Measurements from ENCODE around the gene SPAG6.
"Not testable (repeated sequence)": the region's sequence is repeated elsewhere in the genome, so short reads cannot be mapped to it uniquely, and the experiment has no call there.

Gene SPAG6

DNA sequence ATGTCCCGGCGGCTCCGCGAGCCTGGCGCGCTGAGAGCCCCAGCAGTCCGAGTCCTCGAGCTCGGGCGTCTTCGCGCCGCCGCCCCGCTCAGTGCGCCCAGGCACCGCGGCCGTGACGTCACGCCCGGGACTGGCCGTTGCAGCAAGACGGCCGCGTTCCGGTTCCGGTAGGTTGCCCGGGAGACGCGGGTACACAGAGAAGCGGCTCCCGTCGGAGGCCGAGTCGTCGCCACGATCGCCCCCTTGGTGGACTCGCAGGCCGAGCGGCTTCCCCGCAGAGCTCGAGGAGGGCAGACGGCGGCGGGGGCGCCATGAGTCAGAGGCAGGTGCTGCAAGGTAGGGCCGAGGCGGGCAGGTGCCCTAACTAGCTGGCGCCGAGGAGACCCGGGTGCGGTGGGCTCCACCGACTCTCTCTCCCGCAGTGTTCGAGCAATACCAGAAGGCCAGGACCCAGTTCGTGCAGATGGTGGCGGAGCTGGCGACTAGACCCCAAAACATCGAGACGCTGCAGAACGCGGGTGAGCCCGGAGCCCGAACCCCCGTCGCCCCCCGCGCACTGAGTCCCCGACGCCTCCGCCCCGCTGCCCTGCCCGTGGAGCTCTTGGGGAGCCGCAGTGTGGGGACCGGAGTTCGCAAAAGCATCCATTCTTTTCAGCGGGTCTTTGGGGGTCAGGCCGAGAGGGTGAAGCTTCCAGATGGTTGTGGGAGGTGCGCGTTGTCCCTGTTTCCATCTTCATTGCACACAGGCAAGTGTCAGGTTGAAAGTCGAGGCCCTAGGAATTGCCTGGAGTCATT, at the start of gene SPAG6:
Gene SPAG6, plus strand, starts transcription at position 196 of the 795 bp plus-strand sequence. Its CDS starts 116 bp downstream, at position 312.
- peak; percentile 58 for DNase-seq

DNA sequence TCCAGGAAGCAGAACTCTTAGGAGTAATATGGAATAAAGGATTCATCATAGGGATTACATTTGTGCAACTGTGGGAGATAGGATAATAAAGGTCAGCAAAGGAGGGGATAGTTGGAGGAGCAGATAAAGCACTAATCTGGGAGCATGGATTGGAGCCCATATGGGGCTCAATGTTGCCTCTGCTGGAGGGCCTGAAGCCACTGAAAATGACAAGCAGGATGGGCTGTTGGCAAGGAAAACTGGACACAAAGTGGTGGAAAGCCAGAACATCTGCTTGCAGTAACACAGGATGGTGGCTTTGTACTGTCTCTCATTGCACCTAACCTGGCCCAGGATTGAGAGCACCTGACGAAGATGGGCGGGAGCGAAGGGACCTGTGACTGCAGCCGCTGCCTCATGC, 44.1 kb upstream of the SPAG6 start:
- DNase-seq, result no peak

- DNase-seq, result no peak
Observed at GRCh38 chr10:22303461-22303860, 41.8 kb upstream of the SPAG6 start.

DNA sequence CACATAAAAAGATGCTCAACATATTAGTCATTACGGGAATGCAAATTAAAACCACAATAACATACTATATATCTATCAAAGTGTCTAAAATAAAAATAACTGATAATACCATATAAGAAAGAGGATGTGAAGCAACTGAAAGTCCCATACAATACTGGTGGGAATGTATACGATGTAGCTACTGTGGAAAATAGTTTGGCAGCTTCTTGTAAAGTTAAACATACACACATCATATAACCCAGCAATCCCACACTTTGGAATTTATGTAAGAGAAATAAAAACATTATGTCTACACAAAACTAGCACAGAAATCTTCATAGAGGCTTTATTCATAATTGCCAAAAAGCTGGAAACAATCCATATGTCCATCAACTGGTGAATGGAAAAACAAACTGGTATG, 39.6 kb upstream of the SPAG6 start:
- no peak for DNase-seq

DNA sequence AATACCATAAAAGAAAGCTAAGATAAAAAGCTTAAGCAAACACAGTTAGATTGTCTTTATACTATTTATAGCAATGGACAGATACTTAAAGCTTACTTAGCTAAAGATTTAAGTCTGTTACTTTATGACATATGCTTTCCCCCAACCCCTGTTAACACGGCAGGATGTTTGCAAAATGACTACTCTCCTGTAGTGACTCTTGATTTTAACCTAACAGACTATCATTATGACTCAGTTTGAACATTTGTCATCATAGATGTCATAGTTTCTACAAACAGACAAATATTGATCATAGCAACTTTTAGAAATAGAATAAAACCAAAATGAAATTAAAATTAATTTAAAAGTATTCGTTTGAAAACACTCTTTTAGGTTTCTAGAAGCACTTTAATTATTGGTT, 36.9 kb upstream of the SPAG6 start:
- DNase-seq, result no peak

DNA sequence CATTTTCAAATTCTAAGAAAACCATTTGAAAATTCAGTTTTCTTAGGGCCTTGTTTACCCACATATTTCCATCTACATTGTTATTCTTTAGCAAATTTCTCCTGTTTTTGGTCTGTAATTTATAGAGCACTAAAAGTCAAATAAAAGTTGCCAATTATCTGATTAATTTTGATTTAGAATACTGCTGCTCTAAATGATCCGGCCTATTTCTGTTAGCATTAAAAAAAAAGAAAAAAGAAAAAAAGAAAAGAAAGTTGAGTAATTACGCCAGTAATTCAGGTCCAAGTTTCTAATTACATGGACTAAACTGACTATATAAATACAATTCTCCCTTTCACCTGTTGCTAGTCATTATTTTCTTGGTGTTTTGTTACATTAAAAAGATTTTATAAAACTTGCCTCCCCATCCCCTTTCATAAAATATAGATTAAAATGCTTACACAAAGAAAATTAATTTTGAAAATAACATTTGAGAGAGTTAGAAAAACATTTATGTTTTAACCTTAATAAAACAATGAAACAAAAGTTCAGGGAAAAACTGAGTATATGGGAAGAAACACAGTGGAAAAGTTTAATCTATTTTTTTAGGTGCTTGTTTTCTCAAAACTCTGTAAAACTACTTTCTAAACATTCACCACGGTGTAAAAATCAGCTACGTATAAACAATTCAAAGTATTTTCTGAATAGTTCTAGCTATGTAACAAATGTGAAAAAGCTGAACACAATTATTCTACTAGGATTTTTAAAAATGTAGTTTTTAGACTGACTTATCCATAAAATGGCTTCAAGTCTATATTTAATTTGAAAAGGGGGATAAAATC, 35.9 kb upstream of the SPAG6 start:
- DNase-seq, result no peak

DNA sequence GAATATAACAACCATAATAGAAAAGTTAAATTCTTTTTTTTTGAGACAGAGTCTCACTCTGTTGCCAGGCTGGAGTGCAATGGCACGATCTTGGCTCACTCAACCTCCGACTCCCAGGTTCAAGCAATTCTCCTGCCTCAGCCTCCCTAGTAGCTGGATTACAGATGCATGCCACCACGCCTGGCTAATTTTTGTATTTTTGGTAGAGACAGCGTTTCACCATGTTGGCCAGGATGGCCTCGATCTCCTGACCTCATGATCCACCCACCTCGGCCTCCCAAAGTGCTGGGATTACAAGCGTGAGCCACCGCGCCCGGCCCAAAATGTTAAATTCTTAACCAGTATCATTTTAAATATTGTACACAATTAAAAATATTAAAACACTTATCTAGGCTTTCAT, 35.3 kb upstream of the SPAG6 start:
- not testable (repeated sequence) for DNase-seq

- no peak for DNase-seq
Observed at GRCh38 chr10:22310928-22311327, 34.4 kb upstream of the SPAG6 start.

DNA sequence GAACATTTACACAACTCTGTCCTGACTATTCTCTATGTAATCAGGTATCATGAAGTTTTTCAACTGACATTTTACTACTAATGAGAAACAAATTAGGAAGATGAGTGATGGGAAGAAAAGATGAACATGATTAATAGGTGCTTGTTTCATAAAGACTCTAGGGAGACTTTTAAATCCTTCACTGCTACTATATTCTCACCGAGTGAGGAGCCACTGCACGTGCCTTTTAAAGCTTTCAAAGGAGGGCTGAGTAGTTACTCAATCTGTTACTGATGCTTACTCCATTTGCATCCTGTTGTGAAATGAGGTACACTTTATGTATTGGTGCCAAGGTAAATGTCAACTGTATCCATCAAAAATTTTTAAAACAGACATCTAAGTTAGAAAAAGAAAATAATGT, 30.4 kb upstream of the SPAG6 start:
- no peak for DNase-seq

DNA sequence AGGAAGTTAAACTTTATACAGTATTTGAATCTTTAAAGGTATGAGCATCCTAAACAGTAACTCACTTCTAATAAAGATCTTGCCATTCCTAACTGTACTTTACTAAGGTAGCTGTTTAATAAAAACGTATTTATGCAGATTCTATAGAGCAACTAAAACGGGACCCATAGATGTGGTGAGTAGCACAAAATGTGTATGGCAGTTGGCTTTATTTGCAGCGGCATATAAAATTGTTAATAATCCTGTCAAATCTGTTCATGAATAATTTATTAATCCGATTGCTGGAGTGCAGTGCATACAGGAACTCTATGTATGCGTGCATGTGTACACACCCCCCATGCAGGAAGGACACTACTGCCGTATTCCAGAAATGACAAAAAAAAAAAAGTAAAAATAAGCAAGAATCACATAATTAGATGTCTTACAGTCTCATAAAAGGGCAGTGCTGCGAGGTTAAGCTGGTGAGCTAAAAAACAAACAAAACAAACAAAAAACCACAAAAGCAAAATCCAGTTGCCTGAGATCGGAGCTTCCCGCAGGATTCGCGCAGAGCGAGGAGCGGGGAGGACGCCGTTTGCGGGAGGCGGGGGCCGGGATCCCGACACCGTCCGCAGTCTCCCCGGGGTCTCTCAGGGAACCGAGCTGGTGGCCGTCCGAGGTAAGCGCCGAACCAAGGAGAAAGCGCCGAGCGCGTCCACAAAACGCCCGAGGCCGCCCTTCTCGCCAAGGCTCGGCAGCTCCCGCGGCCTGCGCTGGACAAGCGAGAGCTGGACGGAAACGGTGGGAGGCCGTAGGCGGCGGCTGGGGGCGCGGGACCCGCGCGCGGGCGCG, 29.6 kb upstream of the SPAG6 start:
- DNase-seq, result peak; percentile 77

GRCh38 chr10:22316286-22317075, 28.8 kb upstream of the SPAG6 start, which contains the start of gene COMMD3:
Gene COMMD3, plus strand, starts transcription at chr10:22316388. Its CDS starts 30 bp downstream, at chr10:22316418.
- DNase-seq, result peak; percentile 78

DNA sequence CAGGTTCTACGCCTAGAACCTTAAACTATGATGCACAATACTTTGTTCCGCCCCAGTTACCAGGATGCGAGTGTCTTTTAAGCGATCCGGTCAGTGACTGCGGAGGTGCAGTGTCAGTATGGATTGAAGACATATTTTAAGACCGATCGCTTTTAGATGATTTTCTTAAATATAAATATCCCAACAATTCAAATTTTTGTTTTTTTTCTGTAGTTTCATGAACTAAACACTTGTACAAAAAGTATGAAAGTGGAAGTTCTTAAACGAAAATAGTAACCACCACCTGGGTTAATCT, 28.3 kb upstream of the SPAG6 start:
- DNase-seq, result no peak

DNA sequence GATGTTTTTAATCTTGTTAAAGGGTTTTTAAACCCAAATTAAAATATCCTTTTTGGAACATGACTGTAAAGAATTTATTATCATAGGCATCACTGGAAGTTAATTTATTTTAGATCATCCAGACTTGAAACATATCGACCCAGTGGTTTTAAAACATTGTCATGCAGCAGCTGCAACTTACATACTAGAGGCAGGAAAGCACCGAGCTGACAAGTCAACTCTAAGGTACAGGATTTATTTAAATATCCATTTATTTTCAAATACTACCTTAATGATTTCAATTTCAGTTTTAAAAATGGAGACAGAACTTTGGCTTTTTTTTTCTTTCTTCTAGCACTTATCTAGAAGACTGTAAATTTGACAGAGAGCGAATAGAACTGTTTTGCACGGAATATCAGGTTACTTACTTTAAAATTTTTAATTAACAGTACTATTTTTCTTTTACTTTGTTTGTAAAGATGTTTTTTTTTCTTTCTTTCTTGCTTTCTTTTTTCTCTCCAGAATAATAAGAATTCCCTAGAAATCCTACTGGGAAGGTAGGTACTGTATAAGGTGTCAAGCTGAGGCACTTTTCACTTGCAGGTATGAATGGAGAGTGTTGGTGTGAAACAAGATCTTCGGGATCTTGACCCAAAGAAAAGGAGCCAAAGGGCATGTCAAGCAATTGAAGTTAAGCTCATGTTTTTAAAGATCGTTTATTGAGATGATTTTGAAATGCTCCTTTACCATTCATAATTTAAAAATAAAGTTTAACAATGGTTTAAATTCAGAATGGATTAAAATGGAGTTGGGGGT, 27.3 kb upstream of the SPAG6 start:
- DNase-seq, result no peak

DNA sequence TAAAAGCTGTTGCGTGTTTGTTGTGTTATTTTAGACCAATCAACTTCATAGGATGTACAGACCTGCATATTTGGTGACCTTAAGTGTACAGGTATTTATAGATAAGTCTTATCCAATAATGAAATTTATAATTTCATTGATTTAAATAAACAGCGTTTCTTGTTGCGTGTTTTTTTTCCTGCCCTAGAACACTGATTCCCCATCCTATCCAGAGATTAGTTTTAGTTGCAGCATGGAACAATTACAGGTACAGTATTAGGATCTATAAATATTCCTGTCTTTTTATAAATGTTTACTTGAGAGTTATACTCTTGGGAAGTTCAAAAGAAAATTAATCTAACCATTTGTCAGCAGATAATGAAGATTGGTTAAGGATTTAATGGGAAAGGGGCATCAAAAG, 26.5 kb upstream of the SPAG6 start:
- DNase-seq, result no peak

GRCh38 chr10:22319547-22319979, 25.7 kb upstream of the SPAG6 start:
- no peak for DNase-seq

GRCh38 chr10:22319980-22320558, 25.2 kb upstream of the SPAG6 start:
- DNase-seq, result no peak

GRCh38 chr10:22320591-22321155, 24.6 kb upstream of the SPAG6 start, which contains the start of gene BMI1:
Gene BMI1, plus strand, starts transcription at chr10:22321099. Its CDS starts 5,351 bp downstream, at chr10:22326450.
- peak; percentile 55 for DNase-seq

DNA sequence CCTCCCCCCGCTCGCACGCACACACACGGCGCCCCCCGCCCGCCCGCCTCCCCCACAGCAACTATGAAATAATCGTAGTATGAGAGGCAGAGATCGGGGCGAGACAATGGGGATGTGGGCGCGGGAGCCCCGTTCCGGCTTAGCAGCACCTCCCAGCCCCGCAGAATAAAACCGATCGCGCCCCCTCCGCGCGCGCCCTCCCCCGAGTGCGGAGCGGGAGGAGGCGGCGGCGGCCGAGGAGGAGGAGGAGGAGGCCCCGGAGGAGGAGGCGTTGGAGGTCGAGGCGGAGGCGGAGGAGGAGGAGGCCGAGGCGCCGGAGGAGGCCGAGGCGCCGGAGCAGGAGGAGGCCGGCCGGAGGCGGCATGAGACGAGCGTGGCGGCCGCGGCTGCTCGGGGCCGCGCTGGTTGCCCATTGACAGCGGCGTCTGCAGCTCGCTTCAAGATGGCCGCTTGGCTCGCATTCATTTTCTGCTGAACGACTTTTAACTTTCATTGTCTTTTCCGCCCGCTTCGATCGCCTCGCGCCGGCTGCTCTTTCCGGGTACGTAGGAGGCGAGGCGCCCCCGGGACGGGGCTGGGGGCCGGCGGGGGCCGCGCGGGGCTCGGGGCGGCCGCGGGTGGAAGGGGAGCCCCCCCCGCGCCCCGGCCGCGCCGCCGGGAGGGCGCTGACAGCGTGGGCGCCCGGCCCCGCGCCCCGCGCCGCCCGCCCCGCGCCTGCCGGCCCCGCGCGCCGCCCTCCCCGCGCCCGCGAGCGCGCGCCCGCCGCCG, 24.0 kb upstream of the SPAG6 start:
- DNase-seq, result peak; percentile 52

- DNase-seq, result no peak
Observed at GRCh38 chr10:22321924-22322640, 23.2 kb upstream of the SPAG6 start.
